Measurements from ENCODE around the gene TREX2. TPM values are rescaled to one million over a fixed set of nuclear protein-coding genes. Genes with fewer than 3 reads are reported as not detected.
A peak's percentile ranks its signal among the peaks of the same experiment; 100 is the strongest.

Gene TREX2
- total RNA-seq, 3 donors from 2014 or later = 1.0 to 4.3 (median 1.9) TPM

DNA sequence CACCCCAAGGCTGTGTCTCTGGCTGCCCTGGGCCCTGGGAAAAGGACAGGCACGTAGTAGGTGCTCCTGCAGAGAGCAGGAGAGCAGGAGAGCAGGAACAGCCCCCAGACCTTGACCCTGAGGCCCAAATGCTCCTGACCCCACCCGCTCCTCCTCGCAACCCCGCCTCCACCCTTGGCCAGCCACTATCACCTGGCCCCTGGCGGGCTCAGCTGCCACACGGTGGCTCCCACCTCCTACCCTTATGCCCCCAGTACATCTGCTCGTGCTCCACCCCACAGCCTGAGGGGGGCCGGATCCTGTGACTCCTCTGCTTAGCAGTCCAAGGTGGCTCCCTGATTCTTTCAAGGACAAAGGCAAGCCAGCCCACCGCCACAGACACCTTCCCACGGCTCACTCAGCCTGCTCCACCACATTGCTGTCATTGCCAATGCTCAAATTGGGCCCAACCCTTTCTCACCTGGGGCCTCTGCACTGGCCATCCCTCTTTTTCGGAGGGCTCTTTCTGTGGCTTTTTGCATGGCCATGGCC is 30.0 kb upstream of the TREX2 start:
- Histone ChIP-seq H3K9me3 (no peaks in the 10 kb centered on the region), H3K36me3 (no peaks in the 10 kb centered on the region), H3K4me3 (no peak overlapping the region), H3K4me1 (no peaks in the 10 kb centered on the region), H3K27ac (peak overlapping the region in 1 of 2 donors; percentile 87), H3K27me3 (peaks cover 0 to 78% of the 10 kb centered on the region in 2 donors)
- no peak for TF ChIP-seq POLR2AphosphoS5 (IDR thresholded peaks at IDR 0.05)
- TF ChIP-seq POLR2A (IDR thresholded peaks at IDR 0.05) = no peak
- TF ChIP-seq, protein P1, sequence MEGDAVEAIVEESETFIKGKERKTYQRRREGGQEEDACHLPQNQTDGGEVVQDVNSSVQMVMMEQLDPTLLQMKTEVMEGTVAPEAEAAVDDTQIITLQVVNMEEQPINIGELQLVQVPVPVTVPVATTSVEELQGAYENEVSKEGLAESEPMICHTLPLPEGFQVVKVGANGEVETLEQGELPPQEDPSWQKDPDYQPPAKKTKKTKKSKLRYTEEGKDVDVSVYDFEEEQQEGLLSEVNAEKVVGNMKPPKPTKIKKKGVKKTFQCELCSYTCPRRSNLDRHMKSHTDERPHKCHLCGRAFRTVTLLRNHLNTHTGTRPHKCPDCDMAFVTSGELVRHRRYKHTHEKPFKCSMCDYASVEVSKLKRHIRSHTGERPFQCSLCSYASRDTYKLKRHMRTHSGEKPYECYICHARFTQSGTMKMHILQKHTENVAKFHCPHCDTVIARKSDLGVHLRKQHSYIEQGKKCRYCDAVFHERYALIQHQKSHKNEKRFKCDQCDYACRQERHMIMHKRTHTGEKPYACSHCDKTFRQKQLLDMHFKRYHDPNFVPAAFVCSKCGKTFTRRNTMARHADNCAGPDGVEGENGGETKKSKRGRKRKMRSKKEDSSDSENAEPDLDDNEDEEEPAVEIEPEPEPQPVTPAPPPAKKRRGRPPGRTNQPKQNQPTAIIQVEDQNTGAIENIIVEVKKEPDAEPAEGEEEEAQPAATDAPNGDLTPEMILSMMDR (IDR thresholded peaks at IDR 0.05) = no peak
- intact Hi-C loops (cut with DNase I; ENCODE audit: low total_unique reads) = no loop called here
- no peak for DNase-seq (ENCODE audit: low spot score in 2 of 2)

DNA sequence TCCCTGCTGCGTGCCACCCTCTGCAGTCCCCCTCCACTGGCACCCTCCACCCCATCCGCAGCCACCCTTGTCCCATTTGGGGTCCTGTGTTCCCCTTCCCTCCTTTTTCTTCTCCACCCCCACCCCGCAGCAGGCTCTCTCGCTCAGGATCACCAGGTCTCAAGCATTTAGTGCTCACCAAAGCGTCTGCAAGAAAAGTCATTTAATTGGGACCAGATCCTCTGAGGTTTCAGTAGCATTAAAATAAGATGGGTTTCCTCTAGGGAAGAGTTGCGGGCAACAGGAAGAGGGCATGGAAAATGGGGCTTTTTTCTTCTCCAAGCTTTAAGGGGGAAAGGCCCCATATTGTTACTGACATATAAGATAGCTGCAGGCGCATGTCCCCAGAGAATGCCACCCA is 29.4 kb upstream of the TREX2 start:
- intact Hi-C loops (cut with DNase I; ENCODE audit: low total_unique reads) = no loop called here
- H3K4me1 ChIP-seq = no peaks in the 10 kb centered on the region
- H3K27me3 ChIP-seq = peaks cover 0 to 73% of the 10 kb centered on the region in 2 donors
- no peaks in the 10 kb centered on the region for H3K9me3 ChIP-seq
- no peaks in the 10 kb centered on the region for H3K36me3 ChIP-seq
- DNase-seq (ENCODE audit: low spot score in 2 of 2) = no peak
- peak overlapping the region in 2 of 3 donors; percentile 35 to 59 for H3K4me3 ChIP-seq
- H3K27ac ChIP-seq = peak overlapping the region in 1 of 2 donors; percentile 69
- TF ChIP-seq, protein P1 (IDR thresholded peaks at IDR 0.05) = no peak
- no peak for TF ChIP-seq POLR2A (IDR thresholded peaks at IDR 0.05)
- no peak for TF ChIP-seq POLR2AphosphoS5 (IDR thresholded peaks at IDR 0.05)

- Histone ChIP-seq H3K27ac (peak overlapping the region in 1 of 2 donors; percentile 69), H3K4me3 (peak overlapping the region; percentile 17 to 59 (median 35)), H3K27me3 (peaks cover 0 to 72% of the 10 kb centered on the region in 2 donors), H3K36me3 (no peaks in the 10 kb centered on the region), H3K4me1 (no peaks in the 10 kb centered on the region), H3K9me3 (no peaks in the 10 kb centered on the region)
- intact Hi-C loops (cut with DNase I; ENCODE audit: low total_unique reads) = no loop called here
- TF ChIP-seq POLR2A (IDR thresholded peaks at IDR 0.05) = no peak
- TF ChIP-seq, protein P1 (IDR thresholded peaks at IDR 0.05) = no peak
- no peak for TF ChIP-seq POLR2AphosphoS5 (IDR thresholded peaks at IDR 0.05)
- peak; percentile 41 to 60 for DNase-seq (ENCODE audit: low spot score in 2 of 2)
Measured at GRCh38 chrX:153474718-153475117, 28.9 kb upstream of the TREX2 start.

- TF ChIP-seq POLR2A (IDR thresholded peaks at IDR 0.05) (no peak), POLR2AphosphoS5 (IDR thresholded peaks at IDR 0.05) (no peak)
- TF ChIP-seq, protein P1 (IDR thresholded peaks at IDR 0.05) = no peak
- Histone ChIP-seq H3K27ac (peak overlapping the region in 1 of 2 donors; percentile 19), H3K4me3 (peak overlapping the region in 2 of 3 donors; percentile 35 to 59), H3K9me3 (no peaks in the 10 kb centered on the region), H3K36me3 (no peaks in the 10 kb centered on the region), H3K4me1 (no peaks in the 10 kb centered on the region), H3K27me3 (peaks cover 0 to 71% of the 10 kb centered on the region in 2 donors)
- no peak for DNase-seq (ENCODE audit: low spot score in 2 of 2)
- intact Hi-C loops (cut with DNase I; ENCODE audit: low total_unique reads) = no loop called here
Measured at GRCh38 chrX:153474266-153474665, 28.4 kb upstream of the TREX2 start.

GRCh38 chrX:153473126-153473525 is 27.3 kb upstream of the TREX2 start:
- Histone ChIP-seq H3K9me3 (no peaks in the 10 kb centered on the region), H3K4me1 (no peaks in the 10 kb centered on the region), H3K4me3 (no peak overlapping the region), H3K36me3 (no peaks in the 10 kb centered on the region), H3K27me3 (peaks cover 0 to 65% of the 10 kb centered on the region in 2 donors), H3K27ac (no peak overlapping the region)
- intact Hi-C loops (cut with DNase I; ENCODE audit: low total_unique reads) = no loop called here
- TF ChIP-seq, protein P1 (IDR thresholded peaks at IDR 0.05) = no peak
- TF ChIP-seq POLR2A (IDR thresholded peaks at IDR 0.05) = no peak
- no peak for TF ChIP-seq POLR2AphosphoS5 (IDR thresholded peaks at IDR 0.05)
- no peak for DNase-seq (ENCODE audit: low spot score in 2 of 2)

All from breast epithelium (tissue), 4 donors.